OCI-LY3 (cell line): ENCODE measurements around the gene PMF1.

Source experiments
- EZH2phosphoT487 ChIP-seq: fragments of 200-600 bp; shearing (Covaris generic); IDR thresholded peaks from 2 replicates; pipeline ENCODE4 v1.6.1; 2018; ENCODE audit warnings: antibody characterized with exemption, mixed run types, low read depth
- TF ChIP-seq, protein P1 (sequence below): fragments of 200-600, 300-600 bp; sonication (generic); IDR thresholded peaks from 2 replicates; pipeline ENCODE4 v1.5.1; 2014; ENCODE audit warnings: antibody characterized with exemption, low read length, low read depth

GRCh38 chr1:156246241-156246780 lies 33.5 kb downstream of the PMF1 start:
- TF ChIP-seq, protein P1, sequence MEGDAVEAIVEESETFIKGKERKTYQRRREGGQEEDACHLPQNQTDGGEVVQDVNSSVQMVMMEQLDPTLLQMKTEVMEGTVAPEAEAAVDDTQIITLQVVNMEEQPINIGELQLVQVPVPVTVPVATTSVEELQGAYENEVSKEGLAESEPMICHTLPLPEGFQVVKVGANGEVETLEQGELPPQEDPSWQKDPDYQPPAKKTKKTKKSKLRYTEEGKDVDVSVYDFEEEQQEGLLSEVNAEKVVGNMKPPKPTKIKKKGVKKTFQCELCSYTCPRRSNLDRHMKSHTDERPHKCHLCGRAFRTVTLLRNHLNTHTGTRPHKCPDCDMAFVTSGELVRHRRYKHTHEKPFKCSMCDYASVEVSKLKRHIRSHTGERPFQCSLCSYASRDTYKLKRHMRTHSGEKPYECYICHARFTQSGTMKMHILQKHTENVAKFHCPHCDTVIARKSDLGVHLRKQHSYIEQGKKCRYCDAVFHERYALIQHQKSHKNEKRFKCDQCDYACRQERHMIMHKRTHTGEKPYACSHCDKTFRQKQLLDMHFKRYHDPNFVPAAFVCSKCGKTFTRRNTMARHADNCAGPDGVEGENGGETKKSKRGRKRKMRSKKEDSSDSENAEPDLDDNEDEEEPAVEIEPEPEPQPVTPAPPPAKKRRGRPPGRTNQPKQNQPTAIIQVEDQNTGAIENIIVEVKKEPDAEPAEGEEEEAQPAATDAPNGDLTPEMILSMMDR: no peak
- TF ChIP-seq EZH2phosphoT487: no peak
